Measurements from ENCODE around the gene DMRTB1. TPM values are rescaled to one million over a fixed set of nuclear protein-coding genes. Genes with fewer than 3 reads are reported as not detected.

Gene DMRTB1
- total RNA-seq, 4 donors from 2014 or later: not detected

DNA sequence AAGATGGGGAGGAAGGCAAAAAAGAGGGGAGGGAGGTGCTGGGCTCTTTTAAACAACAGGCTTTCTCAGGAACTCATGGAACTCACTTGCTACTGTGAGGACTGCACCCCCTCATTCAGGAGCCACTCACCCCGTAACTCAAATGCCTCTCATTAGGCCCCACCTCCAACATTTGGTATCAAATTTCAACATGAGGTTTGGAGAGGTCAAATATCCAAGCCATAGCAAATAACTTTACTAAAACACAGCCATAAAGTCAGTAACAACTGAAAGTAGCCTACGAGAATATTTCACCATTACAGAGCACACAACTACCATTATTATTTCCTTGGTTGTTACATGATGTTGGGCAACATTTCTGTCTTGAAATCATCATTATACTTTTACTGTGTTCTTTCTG lies 13.1 kb upstream of the DMRTB1 start:
- Histone ChIP-seq H3K27me3 (peaks cover 0 to 13% of the 10 kb centered on the region in 2 donors), H3K9me3 (no peaks in the 10 kb centered on the region), H3K4me1 (no peaks in the 10 kb centered on the region), H3K27ac (no peak overlapping the region), H3K4me3 (no peak overlapping the region), H3K36me3 (no peaks in the 10 kb centered on the region)
- TF ChIP-seq POLR2A (IDR thresholded peaks at IDR 0.05) (no peak), EP300 (IDR thresholded peaks at IDR 0.05) (no peak)
- TF ChIP-seq, protein P1, sequence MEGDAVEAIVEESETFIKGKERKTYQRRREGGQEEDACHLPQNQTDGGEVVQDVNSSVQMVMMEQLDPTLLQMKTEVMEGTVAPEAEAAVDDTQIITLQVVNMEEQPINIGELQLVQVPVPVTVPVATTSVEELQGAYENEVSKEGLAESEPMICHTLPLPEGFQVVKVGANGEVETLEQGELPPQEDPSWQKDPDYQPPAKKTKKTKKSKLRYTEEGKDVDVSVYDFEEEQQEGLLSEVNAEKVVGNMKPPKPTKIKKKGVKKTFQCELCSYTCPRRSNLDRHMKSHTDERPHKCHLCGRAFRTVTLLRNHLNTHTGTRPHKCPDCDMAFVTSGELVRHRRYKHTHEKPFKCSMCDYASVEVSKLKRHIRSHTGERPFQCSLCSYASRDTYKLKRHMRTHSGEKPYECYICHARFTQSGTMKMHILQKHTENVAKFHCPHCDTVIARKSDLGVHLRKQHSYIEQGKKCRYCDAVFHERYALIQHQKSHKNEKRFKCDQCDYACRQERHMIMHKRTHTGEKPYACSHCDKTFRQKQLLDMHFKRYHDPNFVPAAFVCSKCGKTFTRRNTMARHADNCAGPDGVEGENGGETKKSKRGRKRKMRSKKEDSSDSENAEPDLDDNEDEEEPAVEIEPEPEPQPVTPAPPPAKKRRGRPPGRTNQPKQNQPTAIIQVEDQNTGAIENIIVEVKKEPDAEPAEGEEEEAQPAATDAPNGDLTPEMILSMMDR (IDR thresholded peaks at IDR 0.05): no peak
- WGBS, 2 donors: 40 to 50% methylated on average over 2 of the region's 2 CpGs
- DNase-seq (ENCODE audit: low spot score in 2 of 2): no peak

DNA sequence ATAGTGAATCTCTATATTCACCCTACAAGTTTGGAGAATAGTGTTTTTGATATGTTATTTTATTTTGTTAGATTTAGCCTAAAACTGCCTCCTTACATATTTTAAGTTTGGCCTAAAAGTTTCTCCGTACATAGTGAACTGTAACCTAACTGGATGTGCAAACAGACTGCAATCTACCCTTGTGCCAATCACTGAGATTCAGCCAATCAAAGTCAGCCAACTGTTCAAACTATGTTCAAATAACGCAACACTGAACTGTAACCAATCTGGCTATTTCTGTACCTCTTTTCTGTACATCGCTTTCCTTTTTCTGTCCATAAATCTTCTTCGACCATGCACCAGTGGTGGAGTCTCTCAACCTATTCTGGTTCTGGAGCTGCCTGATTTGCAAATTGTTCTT lies 11.8 kb upstream of the DMRTB1 start:
- TF ChIP-seq POLR2A (IDR thresholded peaks at IDR 0.05) (no peak), EP300 (IDR thresholded peaks at IDR 0.05) (no peak)
- TF ChIP-seq, protein P1 (IDR thresholded peaks at IDR 0.05): no peak
- Histone ChIP-seq H3K36me3 (no peaks in the 10 kb centered on the region), H3K4me1 (no peaks in the 10 kb centered on the region), H3K27me3 (peaks cover 0 to 13% of the 10 kb centered on the region in 2 donors), H3K4me3 (no peak overlapping the region), H3K27ac (no peak overlapping the region), H3K9me3 (no peaks in the 10 kb centered on the region)
- no peak for DNase-seq (ENCODE audit: low spot score in 2 of 2)
- WGBS, 2 donors: 85 to 90% methylated on average over 4 of the region's 4 CpGs

DNA sequence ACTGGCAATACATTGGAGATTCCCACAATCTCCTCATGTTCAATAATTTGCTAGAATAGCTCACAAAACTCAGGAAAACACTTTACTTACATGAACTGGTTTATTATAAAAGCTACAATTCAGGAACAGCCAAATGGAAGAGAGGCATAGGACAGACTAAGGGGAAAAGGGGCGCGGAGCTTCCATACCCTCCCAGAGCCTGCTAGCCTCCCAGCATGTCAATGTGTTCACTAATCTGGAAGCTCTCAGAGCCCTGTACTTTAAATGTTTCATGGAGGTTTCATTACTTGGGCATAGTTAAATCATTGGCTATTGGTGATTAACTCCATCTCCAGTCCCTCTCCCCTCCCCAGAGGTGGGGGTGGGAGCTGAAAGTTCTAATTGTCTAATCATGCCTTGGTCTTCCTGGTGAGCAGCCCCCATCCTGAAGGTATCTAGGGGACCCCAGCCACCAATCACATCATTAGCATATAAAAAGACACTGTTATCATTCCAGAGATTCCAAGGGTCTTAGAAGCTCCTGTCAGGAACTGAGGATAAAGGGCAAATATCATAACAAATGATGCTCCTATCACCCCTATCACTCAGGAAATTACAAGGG lies 10.9 kb upstream of the DMRTB1 start:
- 82 to 92% methylated on average over 2 of the region's 2 CpGs for WGBS, 2 donors
- no peak overlapping the region for H3K27ac ChIP-seq
- H3K4me1 ChIP-seq: no peaks in the 10 kb centered on the region
- TF ChIP-seq POLR2A (IDR thresholded peaks at IDR 0.05): no peak
- TF ChIP-seq, protein P1 (IDR thresholded peaks at IDR 0.05): no peak
- TF ChIP-seq EP300 (IDR thresholded peaks at IDR 0.05): no peak
- H3K4me3 ChIP-seq: no peak overlapping the region
- H3K27me3 ChIP-seq: peaks cover 0 to 13% of the 10 kb centered on the region in 2 donors
- DNase-seq (ENCODE audit: low spot score in 2 of 2): no peak
- no peaks in the 10 kb centered on the region for H3K36me3 ChIP-seq
- H3K9me3 ChIP-seq: no peaks in the 10 kb centered on the region

DNA sequence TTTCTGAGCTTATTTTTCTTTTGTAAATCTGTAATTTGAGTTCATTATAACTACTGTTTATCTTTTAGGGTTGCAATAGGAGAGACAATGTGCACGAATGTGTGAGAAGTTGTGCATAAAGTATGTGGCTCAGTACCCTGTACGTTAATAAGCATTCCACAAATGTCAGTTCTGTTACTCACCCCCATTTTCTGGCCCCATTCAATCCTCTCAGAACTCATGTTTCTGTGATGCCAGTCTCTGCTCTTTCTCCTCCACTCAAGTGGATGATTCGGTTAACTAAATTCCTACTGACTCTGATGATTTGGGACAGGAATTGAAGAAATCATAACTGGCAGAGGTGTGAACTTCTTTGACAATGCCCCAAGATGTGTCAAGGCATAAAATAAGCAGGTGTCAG lies 10.2 kb upstream of the DMRTB1 start:
- Histone ChIP-seq H3K4me1 (no peaks in the 10 kb centered on the region), H3K36me3 (no peaks in the 10 kb centered on the region), H3K27me3 (peaks cover 0 to 13% of the 10 kb centered on the region in 2 donors), H3K4me3 (no peak overlapping the region), H3K9me3 (no peaks in the 10 kb centered on the region), H3K27ac (no peak overlapping the region)
- TF ChIP-seq POLR2A (IDR thresholded peaks at IDR 0.05) (no peak), EP300 (IDR thresholded peaks at IDR 0.05) (no peak)
- TF ChIP-seq, protein P1 (IDR thresholded peaks at IDR 0.05): no peak
- no peak for DNase-seq (ENCODE audit: low spot score in 2 of 2)
- 46 to 53% methylated on average over 3 of the region's 3 CpGs for WGBS, 2 donors

DNA sequence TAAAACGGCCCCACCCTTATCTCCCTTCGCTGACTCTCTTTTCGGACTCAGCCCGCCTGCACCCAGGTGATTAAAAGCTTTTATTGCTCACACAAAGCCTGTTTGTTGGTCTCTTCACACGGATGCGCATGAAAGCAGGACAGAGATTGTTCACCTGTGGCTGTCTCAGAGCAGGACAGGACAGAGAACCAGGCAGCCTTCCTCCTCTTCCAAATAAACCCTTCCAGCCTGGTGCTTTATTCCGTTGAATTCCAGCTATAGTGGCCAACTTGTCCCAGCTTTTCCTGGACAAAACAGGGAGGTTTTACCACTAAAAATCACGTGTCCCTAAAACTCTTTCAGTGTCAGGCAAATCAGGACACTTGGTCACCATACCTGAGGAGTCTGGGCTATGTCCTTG lies 9.5 kb upstream of the DMRTB1 start:
- Histone ChIP-seq H3K9me3 (no peaks in the 10 kb centered on the region), H3K27me3 (peaks cover 0 to 13% of the 10 kb centered on the region in 2 donors), H3K27ac (no peak overlapping the region), H3K36me3 (no peaks in the 10 kb centered on the region), H3K4me1 (no peaks in the 10 kb centered on the region), H3K4me3 (no peak overlapping the region)
- no peak for TF ChIP-seq EP300 (IDR thresholded peaks at IDR 0.05)
- TF ChIP-seq, protein P1 (IDR thresholded peaks at IDR 0.05): no peak
- no peak for TF ChIP-seq POLR2A (IDR thresholded peaks at IDR 0.05)
- 43 to 48% methylated on average over 8 of the region's 8 CpGs for WGBS, 2 donors
- DNase-seq (ENCODE audit: low spot score in 2 of 2): no peak
